Esophagus muscularis mucosa (tissue), 4 donors: ENCODE results near the gene HYAL4. TPM values are rescaled to one million over a fixed set of nuclear protein-coding genes. Genes with fewer than 3 reads are reported as not detected.

Experiments
- DNase-seq: peaks from one replicate; pipeline ENCODE4 v3.0.0-alpha.2; 2017; ENCODE audit errors: extremely low spot score
- H3K27ac ChIP-seq, 4 donors: fragments of 200-600 bp; sonication (generic); replicated peaks in 1 of 4; 1 replicate in 3 of 4; 2 replicates in 1 of 4; pipeline ENCODE4 v1.5.1; 2016 to 2019; ENCODE audit warnings: mild to moderate bottlenecking in 1 of 4
- H3K27me3 ChIP-seq, 4 donors: fragments of 200-600 bp; sonication (generic); one replicate each; pipeline versions ENCODE4 v1.5.1 to v1.6.0; 2016 to 2019
- H3K36me3 ChIP-seq, 4 donors: fragments of 200-600 bp; sonication (generic); one replicate each; pipeline ENCODE4 v1.5.1; 2016 to 2019
- H3K4me1 ChIP-seq, 4 donors: fragments of 200-600 bp; sonication (generic); one replicate each; pipeline ENCODE4 v1.5.1; 2016 to 2019
- H3K4me3 ChIP-seq, 4 donors: fragments of 200-600 bp; sonication (generic); 1 replicate in 2 of 4; 2 replicates in 2 of 4; pipeline ENCODE4 v1.5.1; 2016 to 2019; ENCODE audit warnings: mild to moderate bottlenecking in 4 of 4, moderate library complexity in 1 of 4
- H3K9me3 ChIP-seq, 4 donors: fragments of 200-600 bp; sonication (generic); 1 replicate in 3 of 4; 2 replicates in 1 of 4; pipeline ENCODE4 v1.5.1; 2016 to 2019
- CTCF ChIP-seq, 3 experiments: fragments of 200-600 bp in 2 of 3; fragments of 450-650 bp in 1 of 3; sonication (generic) in 2 of 3; IDR thresholded peaks; one replicate each; pipeline ENCODE4 v1.5.1; 2017 to 2019; ENCODE audit warnings: antibody characterized with exemption in 3 of 3, mild to moderate bottlenecking in 2 of 3, moderate library complexity in 1 of 3
- EP300 ChIP-seq: sonication (generic); formaldehyde crosslinking; IDR thresholded peaks from one replicate; pipeline ENCODE4 v1.6.1; 2017; ENCODE audit warnings: antibody characterized with exemption
- POLR2A ChIP-seq: fragments of 450-650 bp; IDR thresholded peaks from one replicate; pipeline ENCODE4 v1.6.1; 2017; ENCODE audit warnings: antibody characterized with exemption, moderate library complexity, mild to moderate bottlenecking, low read depth
- POLR2AphosphoS5 ChIP-seq, 2 donors: sonication (generic); formaldehyde crosslinking; IDR thresholded peaks; one replicate each; pipeline ENCODE4 v1.6.1; 2017; ENCODE audit warnings: antibody characterized with exemption in 2 of 2
- WGBS: methylation state at CpG from one replicate; pipeline ENCODE4 v1.1.5; 2018; 5-methylcytosine and 5-hydroxymethylcytosine counted together
- intact Hi-C: fragments of 100-400 bp; cut with DNase I; formaldehyde crosslinking; loops from one replicate; pipeline ENCODE4 v1.15.1; 2023
- total RNA-seq, 4 donors: library from RNA; depleted of rRNA; stranded (reverse); fragments of >200 nt; gene quantifications; one replicate each; pipeline versions ENCODE4 v1.1.0 to v1.2.1, GENCODE V29; 2016

Gene HYAL4
- total RNA-seq, 4 donors from 2014 or later, result not detected

DNA sequence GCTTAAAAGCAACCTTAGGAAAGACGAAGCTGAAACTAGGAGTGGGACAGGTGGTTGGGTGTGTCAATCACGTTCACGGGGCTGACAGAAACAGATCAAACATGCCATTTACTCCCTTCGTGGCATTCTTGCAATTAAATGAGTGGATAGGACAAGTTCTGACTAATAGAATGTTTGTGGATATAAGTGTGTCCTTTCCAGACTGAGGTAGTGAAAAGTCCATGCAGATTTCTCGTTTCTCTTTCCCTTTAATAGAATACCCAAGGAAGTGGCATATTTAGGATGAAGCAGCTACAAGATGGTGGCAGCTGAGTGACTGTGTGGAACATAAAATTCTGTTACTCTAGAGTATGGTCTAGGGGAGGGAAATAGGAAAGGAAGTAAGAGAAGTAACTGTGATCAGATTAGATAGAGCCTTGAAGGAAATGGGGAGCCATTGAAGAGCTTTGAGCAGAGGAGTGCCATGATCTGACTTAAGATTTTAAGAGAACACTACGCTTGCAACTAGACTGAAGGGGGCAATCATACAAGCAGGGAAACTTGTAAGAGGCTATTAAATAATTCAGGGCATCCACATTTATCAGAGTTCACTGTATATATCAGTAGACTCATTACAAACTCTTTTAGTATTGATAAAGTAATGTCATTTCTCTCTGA lies 46.3 kb upstream of the HYAL4 start:
- TF ChIP-seq POLR2A (no peak), POLR2AphosphoS5 (IDR thresholded peaks at IDR 0.05) (no peak), CTCF (IDR thresholded peaks at IDR 0.05) (no peak)
- peaks cover 0 to 7% (median 5%) of the 10 kb centered on the region in 4 donors for H3K4me1 ChIP-seq
- H3K27me3 ChIP-seq, result no peaks in the 10 kb centered on the region
- no peak for DNase-seq
- no peaks in the 10 kb centered on the region for H3K36me3 ChIP-seq
- 83% methylated on average over 6 of the region's 6 CpGs for WGBS
- no peaks in the 10 kb centered on the region for H3K9me3 ChIP-seq
- intact Hi-C loops, result loop anchor here (2.0 kb wide), 1 partner anchor 66 kb away; no protein-coding TSS in a partner anchor
- no peak overlapping the region for H3K4me3 ChIP-seq
- H3K27ac ChIP-seq, result no peak overlapping the region

- no peak overlapping the region for H3K27ac ChIP-seq
- H3K4me3 ChIP-seq, result no peak overlapping the region
- no peaks in the 10 kb centered on the region for H3K27me3 ChIP-seq
- H3K4me1 ChIP-seq, result peaks cover 0 to 7% (median 5%) of the 10 kb centered on the region in 4 donors
- no peaks in the 10 kb centered on the region for H3K9me3 ChIP-seq
- intact Hi-C loops, result no loop called here
- 58% methylated on average over 1 of the region's 1 CpG for WGBS
- DNase-seq, result no peak
- H3K36me3 ChIP-seq, result no peaks in the 10 kb centered on the region
- TF ChIP-seq POLR2A (no peak), POLR2AphosphoS5 (IDR thresholded peaks at IDR 0.05) (no peak), CTCF (IDR thresholded peaks at IDR 0.05) (no peak), EP300 (no peak)
Measured at GRCh38 chr7:123802249-123802648, 42.7 kb upstream of the HYAL4 start.

DNA sequence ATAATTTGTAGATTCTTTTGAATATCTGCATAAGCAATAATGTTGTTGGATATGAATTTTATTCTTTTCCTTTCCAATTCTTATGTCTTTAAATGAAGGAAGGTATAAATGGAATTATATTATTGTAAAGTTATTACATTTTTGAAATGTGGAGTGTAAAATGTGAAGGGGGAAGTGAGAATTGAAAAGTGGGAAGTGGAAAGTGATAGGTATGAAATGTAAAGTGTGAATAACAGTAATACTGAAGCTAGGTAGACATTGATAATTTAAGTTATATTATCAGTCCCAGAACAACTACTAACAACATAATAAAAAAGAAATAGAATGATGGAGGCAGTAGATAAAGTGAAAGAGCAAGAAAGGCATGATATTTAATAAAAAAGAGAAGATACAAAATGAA lies 39.7 kb upstream of the HYAL4 start:
- no peak overlapping the region for H3K27ac ChIP-seq
- intact Hi-C loops, result no loop called here
- H3K4me1 ChIP-seq, result no peaks in the 10 kb centered on the region
- TF ChIP-seq EP300, result no peak
- no peak for TF ChIP-seq CTCF (IDR thresholded peaks at IDR 0.05)
- no peak for TF ChIP-seq POLR2AphosphoS5 (IDR thresholded peaks at IDR 0.05)
- no peak for TF ChIP-seq POLR2A
- H3K27me3 ChIP-seq, result no peaks in the 10 kb centered on the region
- H3K4me3 ChIP-seq, result no peak overlapping the region
- H3K36me3 ChIP-seq, result no peaks in the 10 kb centered on the region
- no peak for DNase-seq
- peaks cover 0 to 16% (median 11%) of the 10 kb centered on the region in 4 donors for H3K9me3 ChIP-seq

DNA sequence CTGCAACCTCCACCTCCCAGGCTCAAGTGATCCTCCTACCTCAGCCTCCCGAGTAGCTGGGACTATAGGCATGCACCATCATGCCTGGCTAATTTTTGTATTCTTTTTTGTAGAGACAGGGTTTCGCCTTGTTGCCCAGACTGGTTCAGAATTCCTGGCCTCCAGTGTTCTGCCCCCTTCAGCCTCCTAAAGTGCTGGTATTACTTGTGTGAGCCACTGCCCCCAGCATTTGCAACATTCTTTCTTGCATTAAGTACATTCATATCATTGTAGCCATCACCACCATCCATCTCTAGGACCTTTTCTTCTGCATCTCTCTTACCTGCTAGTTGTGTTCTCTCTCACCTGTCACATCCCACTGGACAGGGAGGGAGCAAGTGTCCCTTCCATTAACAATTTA lies 35.5 kb upstream of the HYAL4 start:
- intact Hi-C loops, result no loop called here
- TF ChIP-seq EP300, result no peak
- TF ChIP-seq CTCF (IDR thresholded peaks at IDR 0.05), result no peak
- no peak for TF ChIP-seq POLR2AphosphoS5 (IDR thresholded peaks at IDR 0.05)
- no peak for TF ChIP-seq POLR2A
- Histone ChIP-seq H3K4me1 (no peaks in the 10 kb centered on the region), H3K4me3 (no peak overlapping the region), H3K9me3 (peaks cover 0 to 26% (median 11%) of the 10 kb centered on the region in 4 donors), H3K27ac (no peak overlapping the region), H3K27me3 (no peaks in the 10 kb centered on the region), H3K36me3 (no peaks in the 10 kb centered on the region)
- no peak for DNase-seq
- WGBS, result 86% methylated on average over 2 of the region's 2 CpGs

GRCh38 chr7:123811056-123811455 lies 33.9 kb upstream of the HYAL4 start:
- TF ChIP-seq POLR2A (no peak), POLR2AphosphoS5 (IDR thresholded peaks at IDR 0.05) (no peak), CTCF (IDR thresholded peaks at IDR 0.05) (no peak), EP300 (no peak)
- intact Hi-C loops, result no loop called here
- Histone ChIP-seq H3K36me3 (no peaks in the 10 kb centered on the region), H3K4me1 (no peaks in the 10 kb centered on the region), H3K27ac (no peak overlapping the region), H3K27me3 (no peaks in the 10 kb centered on the region), H3K9me3 (peaks cover 0 to 26% (median 11%) of the 10 kb centered on the region in 4 donors), H3K4me3 (no peak overlapping the region)
- DNase-seq, result no peak
